ENCODE results near the gene PNKP. TPM values are rescaled to one million over a fixed set of nuclear protein-coding genes. Genes with fewer than 3 reads are reported as not detected.

Gene PNKP
- total and polyA plus RNA-seq, 2 of the 8 experiments (the other 6 are each of a cell fraction or from before 2014, with no cell fraction given), result 45.8 to 105 TPM

DNA sequence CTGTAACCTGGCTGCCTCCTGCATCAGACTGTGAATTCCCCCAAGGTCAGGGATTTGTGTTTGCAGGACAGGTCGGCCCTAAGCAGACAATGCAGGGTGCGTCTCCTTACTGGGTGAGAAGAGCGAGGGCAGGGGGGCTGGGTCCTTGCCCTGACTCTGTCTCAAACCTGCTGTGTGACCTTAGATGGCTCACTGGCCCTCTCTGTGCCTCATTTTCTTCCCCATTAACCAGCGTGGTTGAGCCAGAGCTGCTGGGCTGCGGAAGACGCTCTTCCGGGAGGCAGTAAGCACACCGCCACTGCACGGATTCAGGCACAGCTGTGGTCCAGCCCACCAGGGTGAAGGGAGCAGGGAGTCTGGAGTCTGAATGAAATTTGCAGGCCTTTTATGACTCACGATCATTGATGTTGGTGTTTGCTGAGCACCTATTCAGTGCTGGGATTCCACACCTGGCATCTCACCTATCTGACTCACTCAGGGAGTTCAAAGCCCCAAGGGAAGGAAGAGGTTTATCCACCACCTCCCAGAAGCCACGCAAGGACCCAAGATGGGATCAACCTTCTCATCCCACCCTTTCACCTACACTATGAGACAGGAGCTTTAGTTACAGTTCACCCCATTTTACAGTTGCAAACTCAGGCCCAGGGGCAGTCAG, 7.3 kb upstream of the PNKP start:
- Histone ChIP-seq H3K9me3 (ENCODE audit: insufficient read depth in 2 of 2, low read depth in 1 of 2, low read length in 1 of 2) (no peaks in the 10 kb centered on the region), H3K4ac (replicated peaks; ENCODE audit: insufficient read length, low read depth, low read length) (no peak overlapping the region), H4K91ac (replicated peaks; ENCODE audit: insufficient read length, low read length) (no peak overlapping the region), H3K4me1 (replicated peaks in 1 of 4; ENCODE audit: control insufficient read depth in 3 of 4, insufficient read depth in 4 of 4, low read length in 3 of 4) (peaks cover 0 to 15% (median 10%) of the 10 kb centered on the region in 4 experiments; a peak in 6 of 7 replicates), H4K8ac (ENCODE audit: extremely low read depth, insufficient read depth, low read length) (peak overlapping the region; percentile 73), H2BK15ac (ENCODE audit: low read length) (0 out of 2 replicates have a peak overlapping the region, but pooled peaks have one; percentile 29), H3K23me2 (ENCODE audit: low read depth, low read length) (peaks cover 22% of the 10 kb centered on the region), H3K79me1 (ENCODE audit: low read depth, low read length) (peaks cover 18% of the 10 kb centered on the region), H3K23ac (ENCODE audit: insufficient read length) (no peak overlapping the region), H4K20me1 (replicated peaks in 1 of 2; ENCODE audit: control insufficient read depth in 1 of 2, insufficient read depth in 2 of 2, low read length in 2 of 2) (peaks cover 0 to 3% of the 10 kb centered on the region in 2 experiments), H3K27me3 (replicated peaks in 1 of 4; ENCODE audit: control insufficient read depth in 3 of 4, extremely low read depth in 1 of 4, insufficient read depth in 3 of 4, low read length in 3 of 4) (no peaks in the 10 kb centered on the region), H3K56ac (replicated peaks; ENCODE audit: insufficient read length, low read depth, low read length) (no peak overlapping the region), H3K27ac (ENCODE audit: low read depth, low read length) (0 out of 2 replicates have a peak overlapping the region, but pooled peaks have one; percentile 16), H3K14ac (ENCODE audit: insufficient read length) (no peak overlapping the region), H2BK12ac (ENCODE audit: low read depth, low read length) (0 out of 2 replicates have a peak overlapping the region, but pooled peaks have one; percentile 11), H2BK20ac (ENCODE audit: low read length) (no peak overlapping the region), H2AFZ (ENCODE audit: low read length) (no peak overlapping the region), H4K5ac (ENCODE audit: insufficient read length, low read depth, low read length) (no peak overlapping the region), H3K79me2 (ENCODE audit: control insufficient read depth in 1 of 2, insufficient read depth in 2 of 2, low read length in 2 of 2) (peaks cover 0 to 30% of the 10 kb centered on the region in 2 experiments; a peak in 2 of 4 replicates), H3K4me3 (ENCODE audit: extremely low read depth in 1 of 4, insufficient read depth in 2 of 4, low read depth in 3 of 4, low read length in 4 of 4) (peak overlapping the region in 1 of 4 experiments; percentile 90; a peak in 1 of 8 replicates), H3K9ac (replicated peaks in 1 of 4; ENCODE audit: extremely low read depth in 1 of 4, low read depth in 3 of 4, low read length in 3 of 4) (peak overlapping the region in 1 of 4 experiments; percentile 10; a peak in 2 of 7 replicates), H3K36me3 (ENCODE audit: control insufficient read depth in 2 of 4, insufficient read depth in 4 of 4, low read length in 3 of 4) (peaks cover 0 to 7% (median 4%) of the 10 kb centered on the region in 4 experiments; a peak in 4 of 8 replicates), H2BK5ac (ENCODE audit: low read depth, low read length) (no peak overlapping the region), H2BK120ac (replicated peaks; ENCODE audit: low read depth, low read length) (no peak overlapping the region), H2AK5ac (ENCODE audit: low read depth, low read length) (no peak overlapping the region), H3K4me2 (ENCODE audit: insufficient read depth in 1 of 2, low read depth in 2 of 2, low read length in 2 of 2) (peak overlapping the region; percentile 90 to 92; a peak in 2 of 4 replicates), H3K18ac (ENCODE audit: extremely low read depth, low read length) (no peak overlapping the region)
- 94% methylated on average over 11 of the region's 11 CpGs; no CpG with 5 or more reads in 1 of the 2 experiments for WGBS, 2 experiments (ENCODE audit: extremely low coverage in 1 of 2, insufficient coverage in 1 of 2, insufficient read length in 1 of 2, insufficient replicate concordance in 2 of 2, low coverage in 1 of 2, low lambda C conversion rate in 2 of 2, missing lambda C conversion rate in 1 of 2)
- no peak for TF ChIP-seq SP1 (IDR thresholded peaks at IDR 0.05; ENCODE audit: low read depth, low read length)
- no peak for TF ChIP-seq SIRT6 (IDR thresholded peaks at IDR 0.05; ENCODE audit: low read length)
- TF ChIP-seq POLR2AphosphoS5 (IDR thresholded peaks at IDR 0.05; ENCODE audit: low read depth, low read length), result no peak
- no peak for TF ChIP-seq JUND (IDR thresholded peaks at IDR 0.05; ENCODE audit: low read length)
- no peak for TF ChIP-seq ATF2 (IDR thresholded peaks at IDR 0.05; ENCODE audit: low read length)
- TF ChIP-seq RAD21 (IDR thresholded peaks at IDR 0.05 in 1 of 2, conservative IDR thresholded peaks at IDR 0.05 in 1 of 2; ENCODE audit: low read depth in 2 of 2, low read length in 2 of 2), result no peak
- FAIRE-seq (no peak), DNase-seq (ENCODE audit: low read depth in 1 of 2, low spot score in 2 of 2) (no peak)
- CTCF ChIA-PET (ENCODE audit: partially characterized antibody), result interaction anchor here (1.2 to 1.8 kb wide), 2 partner anchors 11 to 29 kb away, joined by 3 to 6 read pairs; no protein-coding TSS in a partner anchor
- POLR2A ChIA-PET (ENCODE audit: partially characterized antibody), result interaction anchor here (0.7 to 6.2 kb wide), 6 partner anchors 8 to 185 kb away, joined by 3 to 76 read pairs (median 22); partner anchors contain the start of genes ATF5, NUP62 and PNKP

Measured in H1 (cell line).